Measurements from ENCODE around the gene WDR37.
A peak's percentile ranks its signal among the peaks of the same experiment; 100 is the strongest.
"Not testable (repeated sequence)": the region's sequence is repeated elsewhere in the genome, so short reads cannot be mapped to it uniquely, and the experiment has no call there.

WDR37 gene, protein sequence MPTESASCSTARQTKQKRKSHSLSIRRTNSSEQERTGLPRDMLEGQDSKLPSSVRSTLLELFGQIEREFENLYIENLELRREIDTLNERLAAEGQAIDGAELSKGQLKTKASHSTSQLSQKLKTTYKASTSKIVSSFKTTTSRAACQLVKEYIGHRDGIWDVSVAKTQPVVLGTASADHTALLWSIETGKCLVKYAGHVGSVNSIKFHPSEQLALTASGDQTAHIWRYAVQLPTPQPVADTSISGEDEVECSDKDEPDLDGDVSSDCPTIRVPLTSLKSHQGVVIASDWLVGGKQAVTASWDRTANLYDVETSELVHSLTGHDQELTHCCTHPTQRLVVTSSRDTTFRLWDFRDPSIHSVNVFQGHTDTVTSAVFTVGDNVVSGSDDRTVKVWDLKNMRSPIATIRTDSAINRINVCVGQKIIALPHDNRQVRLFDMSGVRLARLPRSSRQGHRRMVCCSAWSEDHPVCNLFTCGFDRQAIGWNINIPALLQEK
- total RNA-seq, result 31.1 to 90.0 (median 82.6) reads per million in 3 experiments

DNA sequence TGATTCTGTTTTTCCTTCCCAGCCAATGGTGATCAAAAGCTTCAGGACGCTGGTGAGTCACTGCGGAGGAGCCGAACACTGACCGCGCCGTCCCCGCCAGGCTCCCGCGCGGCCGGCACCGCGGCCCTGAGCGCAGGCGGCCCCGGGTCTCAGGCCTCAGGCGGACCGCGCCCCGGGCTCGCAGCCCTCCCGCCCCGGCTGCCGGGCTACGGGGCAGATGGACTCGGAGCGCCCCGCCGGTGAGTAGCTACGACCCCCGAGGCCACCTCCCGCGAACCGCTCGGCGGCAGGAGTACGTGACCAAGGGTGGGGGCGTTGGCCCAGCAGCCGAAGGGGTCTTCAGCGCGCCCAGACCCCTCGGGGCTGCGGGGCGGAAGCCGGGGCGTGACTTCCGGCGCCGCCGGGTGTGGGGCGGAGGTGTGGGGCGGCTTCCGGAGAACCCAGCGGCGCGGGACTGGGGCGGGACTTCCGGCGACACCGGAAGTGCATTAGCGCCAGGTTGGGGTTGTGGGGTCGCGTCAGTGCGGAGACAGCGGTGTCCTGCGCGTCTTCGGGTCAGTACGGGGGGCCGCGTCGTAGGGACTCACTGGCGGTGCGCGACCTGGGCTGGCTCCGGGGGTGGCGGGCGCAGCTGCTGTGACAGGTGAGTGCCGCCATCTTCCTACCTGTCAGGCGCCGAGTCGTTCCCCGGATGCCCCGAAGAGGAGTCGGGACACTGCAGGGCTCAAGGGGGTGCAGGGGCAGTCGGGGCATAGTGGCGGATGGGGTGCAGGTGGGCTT is at the start of gene WDR37:
TSS of gene WDR37 (plus strand) at position 60 of the 780 bp plus-strand sequence. CDS start 15,771 bp downstream, outside the sequence.
- peak; percentile 84 for DNase-seq

DNA sequence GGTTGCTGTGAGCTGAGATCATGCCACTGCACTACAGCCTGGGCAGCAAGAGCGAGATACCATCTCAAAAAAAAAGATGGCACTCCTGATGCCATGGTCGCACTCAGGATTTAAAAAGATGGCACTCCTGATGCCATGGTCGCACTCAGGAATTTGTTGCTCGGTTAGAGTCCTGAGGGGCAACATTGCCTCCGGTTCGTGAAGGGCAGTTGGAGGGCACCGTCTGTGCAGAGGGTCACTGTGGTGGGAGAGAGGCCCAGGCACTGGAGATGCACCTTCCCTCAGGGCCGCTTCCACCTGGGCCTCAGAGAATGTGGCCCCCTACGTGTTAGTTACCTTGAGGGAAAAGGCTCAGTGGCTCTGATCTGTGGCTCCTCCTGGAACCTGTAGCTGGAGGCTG is 49.6 kb upstream of the WDR37 start:
- DNase-seq, result no peak

DNA sequence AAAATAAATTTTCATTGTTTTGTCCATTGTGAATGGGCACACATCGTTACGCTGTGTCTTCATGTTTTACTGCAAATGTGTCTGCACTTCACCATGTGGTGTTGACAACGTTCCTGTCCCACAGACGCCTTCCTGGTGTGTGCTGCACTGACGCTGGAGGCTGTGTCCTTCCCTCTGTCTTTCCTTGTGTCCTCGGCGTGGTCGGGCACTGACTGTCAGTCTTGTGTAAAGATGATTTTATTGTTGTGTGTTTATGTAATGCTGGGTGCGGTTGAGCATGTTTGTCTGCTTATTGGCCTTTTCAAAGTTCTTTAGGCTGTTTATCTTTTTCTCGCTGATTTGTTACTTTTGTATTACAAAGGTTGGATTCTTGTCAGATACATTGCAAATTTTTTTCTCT is 48.6 kb upstream of the WDR37 start:
- DNase-seq, result no peak

DNA sequence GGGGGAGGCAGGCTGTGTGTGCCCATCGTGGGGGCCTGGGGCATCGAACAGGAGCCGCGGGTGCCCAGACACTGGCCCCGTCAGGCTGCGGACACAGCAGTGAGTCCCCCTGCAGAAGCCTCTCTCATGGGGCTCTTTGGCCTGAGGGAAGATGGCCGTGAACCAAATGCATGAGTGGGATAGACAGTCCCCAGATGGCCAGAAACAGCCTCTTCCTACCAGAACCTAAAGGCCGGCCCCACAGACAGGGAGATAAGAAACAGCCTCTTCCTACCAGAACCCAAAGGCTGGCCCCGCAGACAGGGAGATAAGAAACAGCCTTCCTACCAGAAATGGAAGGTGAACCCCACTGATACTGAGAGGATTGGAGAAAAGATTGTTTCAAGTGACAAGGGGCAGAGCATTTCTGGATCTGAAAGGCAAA is 47.1 kb upstream of the WDR37 start:
- DNase-seq, result no peak

DNA sequence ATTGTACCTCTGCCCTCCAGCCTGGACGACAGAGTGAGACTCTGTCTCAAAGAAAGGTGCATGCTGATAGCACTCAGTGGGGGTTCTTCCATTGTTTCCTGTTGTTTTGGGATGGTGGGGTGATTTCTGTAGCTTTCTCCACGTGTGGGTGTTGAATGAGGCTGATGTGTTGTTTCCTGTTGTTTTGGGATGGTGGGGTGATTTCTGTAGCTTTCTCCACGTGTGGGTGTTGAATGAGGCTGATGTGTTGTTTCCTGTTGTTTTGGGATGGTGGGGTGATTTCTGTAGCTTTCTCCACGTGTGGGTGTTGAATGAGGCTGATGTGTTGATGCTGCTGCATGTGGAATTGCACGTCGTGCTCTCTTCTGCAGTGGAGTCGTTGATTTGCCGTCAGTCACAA is 46.2 kb upstream of the WDR37 start:
- DNase-seq, result not testable (repeated sequence)

DNA sequence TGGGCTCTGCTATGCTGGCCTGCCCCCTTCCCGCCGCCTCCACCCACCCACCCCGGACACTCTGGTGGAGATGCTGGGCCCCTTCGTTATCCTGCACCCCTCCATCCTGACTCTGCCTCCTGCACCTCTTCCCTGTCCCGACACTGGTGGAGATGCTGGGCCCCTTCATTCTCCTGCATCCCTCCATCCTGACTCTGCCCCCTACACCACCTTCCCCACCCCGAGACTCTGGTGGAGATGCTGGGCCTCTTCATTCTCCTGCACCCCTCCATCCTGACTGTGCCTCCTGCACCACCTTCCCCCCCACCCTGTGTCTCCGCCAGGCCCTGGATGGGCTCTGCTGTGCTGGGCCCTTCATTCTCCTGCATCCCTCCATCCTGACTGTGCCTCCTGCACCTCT is 45.5 kb upstream of the WDR37 start:
- no peak for DNase-seq

DNA sequence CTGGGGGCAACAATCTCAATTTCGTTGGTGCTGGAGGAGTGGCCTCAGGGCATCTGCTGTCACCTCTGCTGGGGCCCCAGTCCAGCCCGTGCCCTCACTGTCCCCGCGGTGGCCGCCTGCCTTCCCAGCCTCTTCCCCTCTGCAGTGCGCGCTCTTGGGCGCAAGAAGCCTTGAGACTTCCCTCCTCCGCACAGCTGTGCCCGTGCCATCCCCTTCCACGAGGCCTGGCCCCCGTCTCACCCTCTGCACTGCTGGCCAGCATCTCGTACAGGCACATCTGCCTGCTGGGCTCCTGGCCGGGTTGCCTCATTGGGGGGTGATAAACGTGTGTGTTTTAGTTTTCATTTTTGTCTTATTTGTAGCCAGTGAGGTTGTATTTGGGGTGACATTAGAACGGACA is 44.5 kb upstream of the WDR37 start:
- DNase-seq, result no peak

DNA sequence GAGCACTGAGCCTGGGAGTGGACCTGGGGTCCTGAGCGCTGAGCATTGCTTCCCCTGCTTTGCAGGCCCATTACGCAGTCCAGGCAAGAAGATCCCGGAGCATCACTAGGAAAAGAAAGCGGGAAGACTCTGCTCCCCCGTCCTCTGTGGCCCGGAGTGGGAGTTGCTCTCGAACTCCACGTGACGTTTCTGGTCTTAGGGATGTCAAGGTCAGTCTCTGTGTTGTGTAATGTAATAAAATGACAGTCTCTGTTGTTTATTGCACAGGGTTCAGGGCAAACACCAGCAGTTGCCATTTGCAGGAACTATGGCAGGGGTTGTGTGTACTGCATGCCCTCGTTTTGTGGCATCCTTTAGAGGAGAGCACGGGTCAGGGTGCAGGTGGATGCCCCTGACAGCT is 40.5 kb upstream of the WDR37 start:
- DNase-seq, result no peak

DNA sequence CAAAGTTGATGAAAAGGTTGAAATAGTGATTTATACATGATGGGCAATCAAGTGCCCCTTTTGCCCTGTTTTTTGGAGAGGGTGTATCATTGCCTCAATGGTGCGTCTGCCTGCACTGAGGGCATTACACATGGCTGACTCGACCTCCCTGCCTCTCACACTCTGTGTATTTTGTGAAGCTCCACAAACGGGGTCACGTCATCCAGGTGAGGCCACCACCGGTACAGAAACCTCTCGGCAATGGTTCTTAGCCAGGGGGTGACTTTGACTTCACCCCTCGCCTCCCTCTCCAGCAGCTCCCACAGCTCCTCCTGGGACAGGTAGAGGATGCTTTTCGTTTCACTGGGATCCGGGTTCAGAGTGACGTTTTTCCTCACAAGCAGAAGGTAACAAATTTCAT is 36.8 kb upstream of the WDR37 start:
- no peak for DNase-seq

DNA sequence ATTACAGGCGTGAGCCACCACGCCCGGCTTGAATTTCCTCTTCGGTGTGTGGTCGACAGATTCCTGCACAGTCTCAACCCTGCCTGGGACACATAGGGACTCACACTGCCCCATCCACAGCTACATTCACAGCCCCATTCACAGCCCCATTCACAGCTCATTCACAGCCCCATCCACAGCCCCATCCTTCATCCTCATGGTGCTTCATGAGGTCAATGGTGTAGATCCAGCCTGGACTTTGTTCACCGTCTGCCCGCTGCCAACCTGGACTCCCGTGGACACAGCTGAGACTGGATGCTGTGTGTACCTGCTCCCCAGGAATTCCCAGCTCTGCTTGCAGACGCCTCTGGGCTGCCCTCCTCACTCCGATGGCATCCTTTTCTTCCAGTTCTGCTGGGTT is 35.7 kb upstream of the WDR37 start:
- no peak for DNase-seq

DNA sequence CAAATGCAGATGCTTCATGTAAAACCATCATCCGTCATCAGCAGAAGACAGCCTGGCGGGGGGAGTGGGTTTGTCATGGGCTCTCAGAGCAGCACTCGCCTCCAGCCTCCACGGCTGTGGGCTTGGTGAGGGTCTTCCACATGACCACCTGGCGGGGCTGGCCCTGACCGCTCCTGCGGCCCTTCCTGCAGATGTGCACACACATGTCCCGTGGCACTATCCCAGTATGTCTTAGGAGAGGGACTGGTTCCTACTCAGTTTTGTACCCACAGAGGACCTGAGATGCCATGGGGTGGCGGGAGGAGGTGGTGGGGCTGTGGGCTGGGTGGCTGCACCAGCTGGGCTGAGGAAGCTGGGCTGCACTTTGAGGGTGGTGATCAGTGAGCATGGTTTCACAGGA is 35.2 kb upstream of the WDR37 start:
- DNase-seq, result no peak

DNA sequence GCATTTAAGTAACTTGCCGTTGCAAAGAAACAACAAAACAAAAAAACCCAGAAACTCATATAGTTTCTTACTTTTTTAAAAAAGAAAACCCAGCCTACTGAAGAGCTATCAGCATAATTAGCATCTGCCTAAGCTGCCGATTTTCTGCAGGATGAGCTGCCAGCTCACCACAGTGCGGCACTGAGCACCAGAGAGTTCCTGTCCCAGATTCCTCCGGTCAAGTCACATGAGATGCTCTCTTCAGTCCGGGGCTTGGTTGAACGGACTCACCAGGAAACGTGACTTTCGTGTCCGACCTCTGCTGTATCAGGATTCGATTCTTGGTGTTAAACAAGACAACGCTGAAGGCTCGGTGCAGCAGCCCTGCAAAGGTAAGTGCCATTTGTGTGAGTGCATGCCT is 33.8 kb upstream of the WDR37 start:
- DNase-seq, result no peak

DNA sequence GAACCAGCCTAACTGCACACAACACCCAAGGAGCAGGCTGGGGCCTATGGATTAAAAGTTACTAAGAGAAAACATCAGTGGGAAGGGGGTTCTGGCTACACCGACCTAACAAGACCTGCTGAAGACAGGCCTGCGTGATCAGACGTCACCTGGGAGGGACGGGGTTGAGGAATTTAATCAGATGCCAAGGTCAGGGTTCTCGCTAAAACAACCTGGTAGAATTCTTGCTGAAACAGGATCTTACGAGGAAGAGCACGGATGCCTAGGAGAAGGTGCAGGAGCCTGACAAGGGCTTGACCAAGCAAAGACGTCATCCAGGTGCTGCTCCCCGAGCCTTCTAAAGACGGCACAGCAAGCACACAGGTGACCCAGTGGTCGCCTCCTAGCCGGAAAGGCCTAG is 32.1 kb upstream of the WDR37 start:
- no peak for DNase-seq

DNA sequence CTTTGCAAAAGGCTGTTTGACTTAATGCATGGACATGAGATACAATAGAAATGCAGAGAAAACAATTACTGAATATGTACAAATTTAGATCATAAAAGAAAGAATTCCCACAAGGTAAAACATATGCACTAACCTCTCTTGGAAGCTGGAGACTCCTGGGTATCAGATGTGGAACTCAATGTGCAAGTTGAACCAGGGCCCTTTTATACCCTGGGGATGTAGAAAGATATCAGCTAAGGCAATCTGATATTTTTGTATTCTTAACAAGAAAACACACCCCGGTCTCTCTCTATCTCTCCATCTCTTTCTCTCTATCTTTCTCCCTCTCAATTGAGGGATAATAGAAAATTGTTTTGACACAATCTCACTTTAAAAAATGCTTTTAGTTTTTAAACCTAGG is 30.5 kb upstream of the WDR37 start, which contains the start of gene IDI2:
TSS of gene IDI2 (minus strand) at position 177 of the 400 bp plus-strand sequence. CDS start 1,136 bp downstream, outside the sequence.
- DNase-seq, result no peak

DNA sequence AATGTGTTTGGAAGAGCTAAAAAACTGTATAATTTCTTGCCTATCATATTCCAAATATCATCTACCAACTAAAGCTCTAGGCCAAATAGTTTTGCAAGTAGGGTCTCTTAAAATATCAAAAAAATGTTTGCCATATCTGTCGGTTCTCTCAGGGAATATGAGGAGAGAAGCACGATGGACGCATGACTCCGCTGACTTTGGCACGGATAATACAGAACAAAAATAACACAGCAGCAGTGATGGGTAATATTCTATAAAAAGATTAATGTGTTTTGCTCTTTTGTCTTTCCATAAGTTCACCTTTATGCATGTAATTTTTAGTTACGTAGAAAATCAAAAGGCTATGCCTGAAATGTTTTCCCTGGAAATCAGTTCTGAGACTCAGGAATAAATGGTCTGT is 29.6 kb upstream of the WDR37 start:
- no peak for DNase-seq

DNA sequence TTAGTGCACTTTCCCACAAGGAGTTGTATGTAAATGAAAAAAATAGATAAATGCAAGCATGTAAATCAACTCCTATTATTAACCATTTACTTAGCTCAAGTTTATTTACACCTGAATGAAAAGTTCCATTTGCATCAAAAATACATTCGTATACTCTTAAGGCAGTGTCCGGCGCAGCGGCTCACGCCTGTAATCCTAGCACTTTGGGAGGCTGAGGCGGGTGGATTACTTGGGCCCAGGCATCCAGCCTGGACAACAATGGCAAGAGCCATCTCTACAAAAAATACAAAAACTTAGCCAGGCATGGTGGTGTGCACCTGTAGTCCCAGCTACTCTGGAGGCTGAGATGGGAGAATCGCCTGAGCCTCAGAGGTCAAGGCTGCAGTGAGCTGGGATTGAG is 26.3 kb upstream of the WDR37 start:
- no peak for DNase-seq

DNA sequence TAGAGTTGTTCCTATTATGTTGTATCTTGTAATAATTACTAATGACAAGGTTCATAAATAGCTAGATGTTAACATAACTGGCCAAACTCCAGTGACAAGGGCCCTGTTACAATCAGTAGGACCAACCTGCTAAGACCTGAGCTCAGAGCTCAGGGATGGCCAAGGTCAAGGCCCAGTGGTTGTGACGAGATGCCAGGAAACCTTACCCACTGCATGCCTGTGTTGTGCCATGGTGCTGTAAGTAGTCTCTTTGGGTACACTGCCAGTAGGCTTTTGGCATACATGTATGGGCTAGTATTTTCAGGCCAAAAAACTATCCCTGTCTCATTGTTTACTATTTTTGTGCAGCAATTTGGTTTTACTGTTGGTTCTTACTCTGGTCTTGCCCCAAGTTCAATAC is 22.6 kb upstream of the WDR37 start:
- no peak for DNase-seq

DNA sequence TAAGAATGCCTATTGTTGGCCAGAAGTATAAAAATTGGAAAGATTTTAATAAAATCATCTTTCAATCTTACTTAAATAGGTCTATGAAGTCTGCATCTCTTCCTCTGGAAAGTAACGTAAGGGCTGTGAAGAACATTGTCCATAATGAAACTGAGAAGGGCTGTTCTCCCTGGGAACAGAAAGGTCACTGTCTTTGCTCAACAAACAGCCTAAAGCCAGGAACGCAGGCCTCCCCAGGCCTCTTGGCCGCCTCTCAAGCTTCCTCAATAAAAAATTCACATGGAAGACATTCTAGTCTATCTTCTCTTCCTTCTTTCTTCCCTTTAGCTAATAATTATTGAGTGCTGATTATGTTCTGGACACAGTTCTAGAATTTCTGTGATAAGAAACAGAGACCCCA is 21.4 kb upstream of the WDR37 start:
- no peak for DNase-seq

DNA sequence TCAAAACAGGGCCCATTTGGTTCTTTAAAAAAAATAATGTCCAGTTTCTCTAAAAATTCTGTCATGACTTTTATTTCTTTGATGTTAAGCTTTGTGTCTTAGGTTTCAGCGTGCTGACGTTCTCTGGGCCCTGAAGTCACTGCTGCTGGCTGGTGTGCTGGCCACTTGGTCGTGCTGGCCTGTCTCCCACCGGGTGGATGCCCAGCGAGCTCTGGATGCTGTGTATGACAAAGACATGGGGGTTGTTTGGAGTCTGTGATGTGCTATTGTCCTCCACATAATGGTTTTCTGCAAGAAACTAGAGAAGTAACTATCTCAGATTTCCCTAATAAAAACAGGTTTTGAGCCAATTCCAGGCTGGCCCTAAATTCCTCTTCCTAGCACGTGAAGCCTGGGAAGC is 21.0 kb upstream of the WDR37 start:
- no peak for DNase-seq

DNA sequence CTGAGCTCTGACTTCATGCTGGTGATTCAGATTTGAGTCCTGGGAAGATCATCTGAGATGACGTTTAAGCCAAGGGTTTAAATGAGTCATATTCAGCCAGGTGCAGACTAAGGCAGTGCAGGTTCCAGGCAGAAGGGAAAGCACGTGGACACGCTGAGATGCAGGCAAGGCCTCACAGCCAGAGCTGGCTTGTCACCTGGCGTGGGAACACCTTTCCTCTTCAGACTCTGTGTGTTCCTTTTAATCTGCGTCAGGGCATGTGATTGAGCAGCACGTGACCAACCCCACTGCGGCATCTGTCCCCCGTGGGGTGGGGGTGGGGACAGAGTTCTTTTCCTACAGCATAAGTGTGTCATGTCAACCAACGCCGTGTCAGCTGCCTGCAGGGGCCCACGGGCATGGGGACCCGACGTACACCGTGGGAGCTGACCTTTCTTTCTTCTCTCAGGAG is 19.8 kb upstream of the WDR37 start:
- no peak for DNase-seq

DNA sequence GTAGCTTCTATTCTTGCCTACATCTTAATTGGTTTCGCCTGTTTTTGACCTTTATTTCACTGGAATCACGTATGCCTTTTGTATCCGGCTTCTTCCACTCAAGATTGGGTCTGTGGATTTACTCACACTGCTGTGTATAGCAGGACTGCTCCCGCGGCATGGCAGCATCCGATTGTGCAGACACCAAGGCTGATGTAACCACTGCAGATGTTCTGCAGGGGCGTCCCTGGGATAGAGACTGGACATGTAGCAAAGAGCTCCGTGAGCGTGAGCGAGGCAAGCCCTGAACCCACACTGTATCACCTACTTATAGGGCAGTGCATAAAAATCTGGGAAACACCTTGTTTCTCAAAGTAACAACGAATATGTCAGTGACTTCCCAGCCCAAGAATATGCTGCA is 19.1 kb upstream of the WDR37 start:
- DNase-seq, result no peak

DNA sequence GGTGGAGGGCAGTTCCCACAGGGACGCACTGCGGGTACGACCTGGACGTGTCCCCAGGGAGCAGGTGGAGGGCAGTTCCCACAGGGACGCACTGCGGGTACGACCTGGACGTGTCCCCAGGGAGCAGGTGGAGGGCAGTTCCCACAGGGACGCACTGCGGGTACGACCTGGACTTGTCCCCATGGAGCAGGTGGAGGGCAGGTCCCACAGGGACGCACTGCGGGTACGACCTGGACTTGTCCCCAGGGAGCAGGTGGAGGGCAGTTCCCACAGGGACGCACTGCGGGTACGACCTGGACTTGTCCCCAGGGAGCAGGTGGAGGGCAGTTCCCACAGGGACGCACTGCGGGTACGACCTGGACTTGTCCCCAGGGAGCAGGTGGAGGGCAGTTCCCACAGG is 17.4 kb upstream of the WDR37 start:
- DNase-seq, result not testable (repeated sequence)

DNA sequence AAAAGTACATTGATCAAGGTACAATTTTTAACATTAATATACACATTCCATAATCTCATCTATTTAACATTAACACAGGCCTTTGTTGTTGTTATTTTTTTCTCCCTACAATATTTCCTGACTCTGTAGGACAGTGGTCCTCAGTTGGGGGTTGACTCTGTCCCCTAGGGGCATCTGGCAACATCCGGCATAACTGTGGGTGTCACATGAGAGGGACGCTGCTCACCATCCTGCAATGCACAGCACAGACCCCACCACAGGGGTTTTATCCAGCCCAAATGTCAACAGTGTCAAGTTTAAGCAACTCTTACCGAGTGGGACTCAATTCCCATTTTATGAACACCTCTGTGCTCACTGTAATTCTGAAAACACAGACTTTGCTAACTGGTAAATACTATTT is 16.1 kb upstream of the WDR37 start:
- DNase-seq, result no peak

DNA sequence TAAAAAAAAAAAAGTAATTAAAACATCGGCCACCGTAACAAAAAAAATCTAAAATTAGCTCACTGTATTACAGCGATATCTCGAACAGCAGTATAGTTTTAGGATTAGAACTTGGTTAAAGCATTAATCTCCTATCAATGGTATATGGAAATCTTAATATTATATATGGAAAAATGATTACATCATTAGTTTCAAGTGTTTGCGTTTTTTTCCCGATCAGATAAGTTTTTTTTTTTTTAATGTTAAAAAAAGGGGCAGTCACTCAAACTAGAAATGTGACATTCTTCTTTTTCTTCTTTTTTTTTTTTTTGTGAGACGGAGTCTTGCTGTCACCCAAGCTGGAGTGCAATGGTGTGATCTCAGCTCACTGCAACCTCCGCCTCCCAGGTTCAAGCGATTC is 14.7 kb upstream of the WDR37 start:
- no peak for DNase-seq

Data from central memory CD4-positive, alpha-beta T cell (primary cell).